B cell (primary cell): ENCODE data around the gene RASGRF2. TPM values are rescaled to one million over a fixed set of nuclear protein-coding genes. Genes with fewer than 3 reads are reported as not detected.

ENCODE experiments used
- ATAC-seq: fragments of 200-7000 bp; cut with Tn5 transposase; one replicate; pipeline ENCODE4 v1.10.0; 2021; ENCODE audit warnings: low read depth, mild to moderate bottlenecking, moderate number of reproducible peaks, moderate library complexity
- CTCF ChIA-PET: fragments of 350-600 bp; sonication (Branson Sonifier 250); formaldehyde crosslinking; loops from one replicate; lab custom pipeline; 2021; ENCODE audit warnings: antibody characterized with exemption, inconsistent platforms; lab: Charles Lee
- POLR2A ChIA-PET: fragments of 350-600 bp; sonication (Branson Sonifier 250); formaldehyde crosslinking; loops from one replicate; lab custom pipeline; 2021; ENCODE audit warnings: antibody characterized with exemption; lab: Charles Lee
- DNase-seq: peaks from one replicate; pipeline ENCODE4 v3.0.0; 2013
- H2AFZ ChIP-seq: 2 replicates; pipeline ENCODE4 v1.6.1; 2012; ENCODE audit warnings: mild to moderate bottlenecking, low read depth, low read length; ENCODE audit not compliant: insufficient read depth, poor library complexity, severe bottlenecking
- H3K27ac ChIP-seq, 2 donors: 1 replicate in 1 of 2; 2 replicates in 1 of 2; pipeline ENCODE4 v1.5.1; 2012 to 2013; ENCODE audit warnings: low read length in 2 of 2, mild to moderate bottlenecking in 2 of 2, moderate library complexity in 1 of 2
- H3K27me3 ChIP-seq, 4 experiments: fragments of 200-600 bp in 1 of 4; sonication (generic) in 1 of 4; replicated peaks in 1 of 4; 1 replicate in 2 of 4; 2 replicates in 2 of 4; pipeline versions ENCODE4 v1.6.1 to v1.7.0; 2013 to 2016; ENCODE audit warnings: low read length in 3 of 4, mild to moderate bottlenecking in 2 of 4, mixed read lengths in 1 of 4, moderate library complexity in 1 of 4; ENCODE audit not compliant: insufficient read depth in 4 of 4, control insufficient read depth in 3 of 4; ENCODE audit errors: control extremely low read depth in 1 of 4
- H3K36me3 ChIP-seq, 2 experiments: replicated peaks in 1 of 2; 1 replicate in 1 of 2; 2 replicates in 1 of 2; pipeline versions ENCODE4 v1.6.1 to v1.7.1; 2013; ENCODE audit warnings: low read length in 1 of 2; ENCODE audit not compliant: insufficient read depth in 2 of 2, control insufficient read depth in 1 of 2; ENCODE audit errors: control extremely low read depth in 1 of 2, extremely low read depth in 1 of 2
- H3K4me1 ChIP-seq, 2 donors: fragments of 200-600 bp in 1 of 2; sonication (generic) in 1 of 2; 1 replicate in 1 of 2; 2 replicates in 1 of 2; pipeline versions ENCODE4 v1.5.1 to v1.6.1; 2013 to 2017; ENCODE audit warnings: low read length in 2 of 2; ENCODE audit not compliant: control insufficient read depth in 2 of 2, insufficient read depth in 2 of 2
- H3K4me2 ChIP-seq: replicated peaks from 2 replicates; pipeline ENCODE3; 2012; ENCODE audit warnings: mild to moderate bottlenecking, low read depth, low read length; ENCODE audit not compliant: poor library complexity, severe bottlenecking
- H3K4me3 ChIP-seq, 5 experiments: fragments of 200-600 bp in 1 of 5; sonication (generic) in 1 of 5; 1 replicate in 3 of 5; 2 replicates in 2 of 5; pipeline versions ENCODE4 v1.5.1 to v1.7.0; 2011 to 2016; ENCODE audit warnings: low read length in 4 of 5, mild to moderate bottlenecking in 4 of 5, low read depth in 2 of 5, control low read depth in 1 of 5, moderate library complexity in 1 of 5; ENCODE audit not compliant: insufficient read depth in 1 of 5; ENCODE audit errors: control extremely low read depth in 1 of 5, extremely low read depth in 1 of 5
- H3K79me2 ChIP-seq: fragments of 200-600 bp; sonication (generic); one replicate; pipeline ENCODE4 v1.6.0; 2016; ENCODE audit warnings: low read length; ENCODE audit not compliant: control insufficient read depth, insufficient read depth
- H3K9ac ChIP-seq: fragments of 200-600 bp; sonication (generic); 2 replicates; pipeline ENCODE4 v1.6.1; 2017; ENCODE audit warnings: mild to moderate bottlenecking, low read length, moderate library complexity
- H3K9me3 ChIP-seq, 3 donors: one replicate each; pipeline versions ENCODE4 v1.6.1 to v1.7.1; 2013; ENCODE audit warnings: low read length in 2 of 3; ENCODE audit not compliant: control insufficient read depth in 2 of 3, insufficient read depth in 1 of 3; ENCODE audit errors: control extremely low read depth in 1 of 3
- H4K20me1 ChIP-seq: 2 replicates; pipeline ENCODE4 v1.6.0; 2012; ENCODE audit warnings: mild to moderate bottlenecking, low read length; ENCODE audit not compliant: insufficient read depth, control insufficient read depth, poor library complexity, severe bottlenecking
- H3K27ac Mint-ChIP-seq: one replicate; pipeline ENCODE4 v1.8.0; 2021; ENCODE audit warnings: mixed read lengths
- H3K27me3 Mint-ChIP-seq: one replicate; pipeline ENCODE4 v1.8.0; 2021; ENCODE audit warnings: mixed read lengths
- H3K4me1 Mint-ChIP-seq: one replicate; pipeline ENCODE4 v1.8.0; 2021; ENCODE audit warnings: mixed read lengths
- H3K4me3 Mint-ChIP-seq: one replicate; pipeline ENCODE4 v1.8.0; 2021; ENCODE audit warnings: mixed read lengths
- H3K9me3 Mint-ChIP-seq: one replicate; pipeline ENCODE4 v1.8.0; 2022; ENCODE audit warnings: mixed read lengths; ENCODE audit not compliant: insufficient read depth
- EZH2 ChIP-seq: IDR thresholded peaks from 2 replicates; pipeline ENCODE4 v1.6.1; 2012; ENCODE audit warnings: borderline replicate concordance, low read depth, mild to moderate bottlenecking, moderate library complexity, low read length; ENCODE audit not compliant: insufficient read depth, poor library complexity, severe bottlenecking
- WGBS: methylation state at CpG from one replicate; pipeline ENCODE4 v1.1.5; 2013; ENCODE audit warnings: missing lambda C conversion rate; ENCODE audit not compliant: insufficient coverage; 5-methylcytosine and 5-hydroxymethylcytosine counted together
- intact Hi-C: fragments of 100-400 bp; cut with micrococcal nuclease; formaldehyde crosslinking; loops from one replicate; pipeline ENCODE4 v1.10.0; 2022
- polyA plus RNA-seq: library from polyadenylated mRNA; depleted of rRNA; stranded (reverse); fragments of >200 nt; gene quantifications from 2 replicates; pipeline ENCODE4 v1.2.3, GENCODE V29; 2012
- total RNA-seq, 2 donors: library from RNA; stranded (reverse); fragments of 120-200 nt in 1 of 2; gene quantifications; 1 replicate in 1 of 2; 2 replicates in 1 of 2; pipeline versions ENCODE4 v1.2.3 to v1.2.4, GENCODE V29; 2013 to 2022
- TF ChIP-seq, protein P1 (sequence below): fragments of 200-600 bp; IDR thresholded peaks from one replicate; pipeline ENCODE4 v1.8.0; 2022; ENCODE audit warnings: antibody characterized with exemption, mild to moderate bottlenecking

The RASGRF2 gene
- total and polyA plus RNA-seq, 2 donors (not counting 1 experiment from before 2014, with no cell fraction given): 0.04 to 0.37 TPM

DNA sequence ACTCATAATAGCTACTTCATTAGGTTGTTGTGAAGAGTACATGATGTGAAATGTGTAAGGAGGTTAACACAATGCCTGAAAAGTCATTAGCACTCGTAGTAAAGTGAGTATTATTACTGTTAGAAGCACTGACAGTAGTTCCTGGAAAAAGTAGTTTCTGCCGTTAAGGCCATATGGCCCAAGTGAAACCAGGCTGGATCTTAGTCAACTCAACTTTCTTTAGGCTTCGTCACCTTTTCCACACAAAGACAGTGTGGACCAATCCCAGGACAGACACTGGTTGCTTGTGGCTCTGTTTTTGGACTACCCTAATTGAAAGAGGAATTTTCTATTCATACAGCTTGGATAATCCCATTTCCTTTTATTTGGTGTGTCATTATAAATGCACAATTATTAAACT is 243.6 kb downstream of the RASGRF2 start:
- intact Hi-C loops: no loop called here
- whole genome bisulfite sequencing: 73% methylated on average over 2 of the region's 3 CpGs
- H3K4me3 ChIP-seq: no peak overlapping the region
- no peak overlapping the region for H3K9ac ChIP-seq
- H2AFZ ChIP-seq: no peak overlapping the region
- POLR2A ChIA-PET: no interaction called here
- no peaks in the 10 kb centered on the region for H4K20me1 ChIP-seq
- Mint-ChIP-seq H3K4me3 (no peak overlapping the region), H3K9me3 (no peaks in the 10 kb centered on the region), H3K4me1 (no peaks in the 10 kb centered on the region), H3K27me3 (peaks cover 5% of the 10 kb centered on the region), H3K27ac (no peak overlapping the region)
- TF ChIP-seq, protein P1, sequence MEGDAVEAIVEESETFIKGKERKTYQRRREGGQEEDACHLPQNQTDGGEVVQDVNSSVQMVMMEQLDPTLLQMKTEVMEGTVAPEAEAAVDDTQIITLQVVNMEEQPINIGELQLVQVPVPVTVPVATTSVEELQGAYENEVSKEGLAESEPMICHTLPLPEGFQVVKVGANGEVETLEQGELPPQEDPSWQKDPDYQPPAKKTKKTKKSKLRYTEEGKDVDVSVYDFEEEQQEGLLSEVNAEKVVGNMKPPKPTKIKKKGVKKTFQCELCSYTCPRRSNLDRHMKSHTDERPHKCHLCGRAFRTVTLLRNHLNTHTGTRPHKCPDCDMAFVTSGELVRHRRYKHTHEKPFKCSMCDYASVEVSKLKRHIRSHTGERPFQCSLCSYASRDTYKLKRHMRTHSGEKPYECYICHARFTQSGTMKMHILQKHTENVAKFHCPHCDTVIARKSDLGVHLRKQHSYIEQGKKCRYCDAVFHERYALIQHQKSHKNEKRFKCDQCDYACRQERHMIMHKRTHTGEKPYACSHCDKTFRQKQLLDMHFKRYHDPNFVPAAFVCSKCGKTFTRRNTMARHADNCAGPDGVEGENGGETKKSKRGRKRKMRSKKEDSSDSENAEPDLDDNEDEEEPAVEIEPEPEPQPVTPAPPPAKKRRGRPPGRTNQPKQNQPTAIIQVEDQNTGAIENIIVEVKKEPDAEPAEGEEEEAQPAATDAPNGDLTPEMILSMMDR: no peak
- no peak for TF ChIP-seq EZH2
- ATAC-seq (no peak), DNase-seq (no peak)
- no peaks in the 10 kb centered on the region for H3K4me1 ChIP-seq
- no peaks in the 10 kb centered on the region for H3K27me3 ChIP-seq
- no peaks in the 10 kb centered on the region for H3K79me2 ChIP-seq
- CTCF ChIA-PET: interaction anchor here (0.5 kb wide), 1 partner anchor 938 kb away, joined by 3 read pairs; no protein-coding TSS in a partner anchor
- no peaks in the 10 kb centered on the region for H3K9me3 ChIP-seq
- no peak overlapping the region for H3K4me2 ChIP-seq
- H3K36me3 ChIP-seq: no peaks in the 10 kb centered on the region
- no peak overlapping the region for H3K27ac ChIP-seq

GRCh38 chr5:81204205-81204604 is 244.0 kb downstream of the RASGRF2 start:
- Histone ChIP-seq H3K4me2 (no peak overlapping the region), H3K27me3 (no peaks in the 10 kb centered on the region), H3K36me3 (no peaks in the 10 kb centered on the region), H3K79me2 (no peaks in the 10 kb centered on the region), H3K9me3 (no peaks in the 10 kb centered on the region), H3K4me3 (no peak overlapping the region), H3K4me1 (no peaks in the 10 kb centered on the region), H3K27ac (no peak overlapping the region), H3K9ac (no peak overlapping the region), H4K20me1 (no peaks in the 10 kb centered on the region), H2AFZ (no peak overlapping the region)
- intact Hi-C loops: no loop called here
- ChIA-PET CTCF (no interaction called here), POLR2A (no interaction called here)
- 100% methylated on average over 1 of the region's 1 CpG for WGBS
- Mint-ChIP-seq H3K27me3 (peaks cover 5% of the 10 kb centered on the region), H3K9me3 (no peaks in the 10 kb centered on the region), H3K27ac (no peak overlapping the region), H3K4me3 (no peak overlapping the region), H3K4me1 (no peaks in the 10 kb centered on the region)
- DNase-seq: no peak
- ATAC-seq: no peak
- TF ChIP-seq, protein P1: no peak
- TF ChIP-seq EZH2: no peak
